Mucosa of stomach (tissue), 1 donor: ENCODE measurements around the gene NOXO1.
"Not testable (repeated sequence)": the region's sequence is repeated elsewhere in the genome, so short reads cannot be mapped to it uniquely, and the experiment has no call there.

ENCODE experiments used
- H3K27me3 ChIP-seq: one replicate; pipeline ENCODE4 v1.7.0; 2013; ENCODE audit warnings: mild to moderate bottlenecking, low read length; ENCODE audit not compliant: control insufficient read depth, insufficient read depth
- H3K36me3 ChIP-seq: one replicate; pipeline ENCODE4 v1.7.0; 2013; ENCODE audit warnings: low read length; ENCODE audit not compliant: control insufficient read depth, insufficient read depth
- H3K4me1 ChIP-seq: one replicate; pipeline ENCODE4 v1.7.0; 2013; ENCODE audit warnings: mild to moderate bottlenecking, low read length; ENCODE audit not compliant: control insufficient read depth, insufficient read depth
- H3K4me3 ChIP-seq: one replicate; pipeline ENCODE4 v1.7.0; 2013; ENCODE audit warnings: low read length
- H3K9ac ChIP-seq: one replicate; pipeline ENCODE4 v1.7.0; 2013; ENCODE audit warnings: mild to moderate bottlenecking, low read length, moderate library complexity
- H3K9me3 ChIP-seq: one replicate; pipeline ENCODE4 v1.7.0; 2013; ENCODE audit warnings: mild to moderate bottlenecking, low read length, moderate library complexity; ENCODE audit not compliant: control insufficient read depth
- donor health status: Pancreatic carcinoma.

Gene NOXO1

GRCh38 chr16:2022723-2023091, 41.4 kb upstream of the NOXO1 start:
- Histone ChIP-seq H3K4me1 (peaks cover 54% of the 10 kb centered on the region), H3K36me3 (no peaks in the 10 kb centered on the region), H3K9me3 (no peaks in the 10 kb centered on the region), H3K9ac (peak overlapping the region; percentile 62), H3K4me3 (no peak overlapping the region), H3K27me3 (peaks cover 22% of the 10 kb centered on the region)

DNA sequence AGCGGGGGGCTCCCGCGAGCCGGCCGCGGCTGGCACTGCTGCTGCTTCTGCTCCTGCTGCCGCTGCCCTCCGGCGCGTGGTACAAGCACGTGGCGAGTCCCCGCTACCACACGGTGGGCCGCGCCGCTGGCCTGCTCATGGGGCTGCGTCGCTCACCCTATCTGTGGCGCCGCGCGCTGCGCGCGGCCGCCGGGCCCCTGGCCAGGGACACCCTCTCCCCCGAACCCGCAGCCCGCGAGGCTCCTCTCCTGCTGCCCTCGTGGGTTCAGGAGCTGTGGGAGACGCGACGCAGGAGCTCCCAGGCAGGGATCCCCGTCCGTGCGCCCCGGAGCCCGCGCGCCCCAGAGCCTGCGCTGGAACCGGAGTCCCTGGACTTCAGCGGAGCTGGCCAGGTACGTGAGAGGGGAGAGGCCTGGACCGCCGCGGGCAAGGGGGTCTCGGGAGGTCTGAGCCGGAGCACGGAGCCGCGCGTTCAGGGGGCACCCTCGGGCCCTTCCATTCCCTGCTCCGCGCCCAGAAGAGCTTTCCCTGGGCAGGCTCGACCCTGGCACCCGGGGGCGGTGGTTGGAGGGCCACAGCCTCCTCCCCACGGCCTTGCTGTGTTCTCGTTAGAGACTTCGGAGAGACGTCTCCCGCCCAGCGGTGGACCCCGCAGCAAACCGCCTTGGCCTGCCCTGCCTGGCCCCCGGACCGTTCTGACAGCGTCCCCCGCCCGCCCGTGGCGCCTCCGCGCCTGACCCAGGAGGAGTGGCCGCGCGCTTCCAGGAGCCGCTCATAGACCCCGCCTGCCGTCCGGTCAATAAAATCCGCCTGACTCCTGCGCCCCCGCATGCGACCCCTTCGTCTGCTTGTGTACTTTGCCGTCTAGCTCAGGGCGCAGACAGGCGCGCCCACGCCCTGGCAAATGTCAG, 38.9 kb upstream of the NOXO1 start:
- no peaks in the 10 kb centered on the region for H3K36me3 ChIP-seq
- H3K4me3 ChIP-seq, result no peak overlapping the region
- peaks cover 22% of the 10 kb centered on the region for H3K27me3 ChIP-seq
- H3K9me3 ChIP-seq, result no peaks in the 10 kb centered on the region
- peaks cover 55% of the 10 kb centered on the region for H3K4me1 ChIP-seq
- no peak overlapping the region for H3K9ac ChIP-seq

- H3K36me3 ChIP-seq, result no peaks in the 10 kb centered on the region
- H3K9ac ChIP-seq, result no peak within 1 kb of the TSS
- peaks cover 60% of the 10 kb centered on the region for H3K4me1 ChIP-seq
- no peak within 1 kb of the TSS for H3K4me3 ChIP-seq
- H3K9me3 ChIP-seq, result no peaks in the 10 kb centered on the region
- peaks cover 22% of the 10 kb centered on the region for H3K27me3 ChIP-seq
These were observed 38.2 kb upstream of the NOXO1 start, which contains the start of gene NPW for GRCh38 chr16:2019518-2019920. Gene NPW, plus strand, starts transcription at chr16:2019785.

GRCh38 chr16:2016407-2016922, 35.2 kb upstream of the NOXO1 start:
- H3K4me1 ChIP-seq, result peaks cover 43% of the 10 kb centered on the region
- no peaks in the 10 kb centered on the region for H3K9me3 ChIP-seq
- H3K36me3 ChIP-seq, result no peaks in the 10 kb centered on the region
- no peak overlapping the region for H3K4me3 ChIP-seq
- no peak overlapping the region for H3K9ac ChIP-seq
- H3K27me3 ChIP-seq, result peaks cover 22% of the 10 kb centered on the region

DNA sequence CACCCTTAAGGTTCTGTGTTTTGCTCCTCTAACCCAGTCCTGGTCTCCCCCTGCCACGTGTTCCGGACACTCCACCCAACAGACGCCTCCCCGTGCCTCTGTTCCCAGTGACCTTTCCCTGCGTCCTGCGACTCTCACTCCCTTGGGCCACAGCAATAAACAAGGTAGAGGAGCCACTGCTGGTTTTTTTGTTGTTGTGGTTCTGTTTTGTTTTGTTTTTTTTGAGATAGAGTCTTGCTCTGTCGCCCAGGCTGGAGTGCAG, 34.6 kb upstream of the NOXO1 start:
- Histone ChIP-seq H3K9me3 (no peaks in the 10 kb centered on the region), H3K4me3 (no peak overlapping the region), H3K27me3 (peaks cover 22% of the 10 kb centered on the region), H3K36me3 (no peaks in the 10 kb centered on the region), H3K9ac (peak overlapping the region; percentile 62), H3K4me1 (peaks cover 42% of the 10 kb centered on the region)

GRCh38 chr16:2015117-2015946, 34.1 kb upstream of the NOXO1 start:
- peak overlapping the region; percentile 62 for H3K9ac ChIP-seq
- H3K4me3 ChIP-seq, result no peak overlapping the region
- no peaks in the 10 kb centered on the region for H3K9me3 ChIP-seq
- no peaks in the 10 kb centered on the region for H3K36me3 ChIP-seq
- peaks cover 17% of the 10 kb centered on the region for H3K27me3 ChIP-seq
- peaks cover 41% of the 10 kb centered on the region for H3K4me1 ChIP-seq

- H3K9me3 ChIP-seq, result no peaks in the 10 kb centered on the region
- no peak overlapping the region for H3K4me3 ChIP-seq
- H3K4me1 ChIP-seq, result peaks cover 35% of the 10 kb centered on the region
- no peaks in the 10 kb centered on the region for H3K36me3 ChIP-seq
- H3K27me3 ChIP-seq, result no peaks in the 10 kb centered on the region
- no peak overlapping the region for H3K9ac ChIP-seq
These were observed 32.3 kb upstream of the NOXO1 start for GRCh38 chr16:2013527-2013926.

GRCh38 chr16:2011726-2012125, 30.5 kb upstream of the NOXO1 start:
- not testable (repeated sequence) for H3K36me3 ChIP-seq, H3K9me3 ChIP-seq, H3K4me3 ChIP-seq, H3K9ac ChIP-seq, H3K27me3 ChIP-seq
- peaks cover 50% of the 10 kb centered on the region for H3K4me1 ChIP-seq

DNA sequence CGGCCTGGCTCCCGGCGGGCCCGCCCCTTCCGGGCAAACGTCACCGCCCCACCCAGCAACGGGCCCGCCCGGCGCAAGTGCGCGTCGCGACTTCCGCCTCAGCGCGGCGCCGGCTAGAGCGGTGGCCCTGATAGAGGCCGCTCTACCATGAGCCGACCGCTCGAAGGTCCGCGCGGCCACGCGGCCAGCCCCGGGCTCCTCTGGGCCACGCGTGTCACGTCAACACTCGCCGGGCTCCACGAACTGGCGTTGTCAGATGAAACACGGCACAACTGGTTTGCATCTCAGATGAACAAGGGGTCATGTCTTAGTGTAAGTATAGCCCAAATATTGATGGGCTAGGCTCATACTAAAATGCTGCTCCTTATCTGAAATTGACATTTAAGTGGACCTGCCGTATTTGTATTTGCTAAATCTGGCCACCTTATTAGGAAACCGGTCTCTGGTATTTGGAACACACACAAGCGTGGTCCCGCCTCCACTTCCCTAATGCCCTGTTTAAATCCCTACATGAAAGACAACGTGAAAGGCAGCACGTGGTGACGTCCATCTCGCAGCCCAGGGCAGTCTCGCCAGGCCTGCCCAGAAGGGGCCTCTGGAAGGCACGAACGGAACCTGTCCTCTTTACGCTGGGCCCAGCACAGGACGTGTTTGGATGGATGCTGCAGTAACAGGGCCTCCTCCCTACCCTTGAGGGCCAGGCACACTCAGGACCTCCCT, 28.7 kb upstream of the NOXO1 start, which contains the start of gene ZNF598:
Gene ZNF598 (minus strand): TSS at position 31 of the 720 bp plus-strand sequence.
- Histone ChIP-seq H3K27me3 (no peaks in the 10 kb centered on the region), H3K4me3 (peak within 1 kb of the TSS; percentile 89), H3K9ac (peak within 1 kb of the TSS; percentile 97), H3K36me3 (no peaks in the 10 kb centered on the region), H3K9me3 (no peaks in the 10 kb centered on the region), H3K4me1 (peaks cover 53% of the 10 kb centered on the region)

DNA sequence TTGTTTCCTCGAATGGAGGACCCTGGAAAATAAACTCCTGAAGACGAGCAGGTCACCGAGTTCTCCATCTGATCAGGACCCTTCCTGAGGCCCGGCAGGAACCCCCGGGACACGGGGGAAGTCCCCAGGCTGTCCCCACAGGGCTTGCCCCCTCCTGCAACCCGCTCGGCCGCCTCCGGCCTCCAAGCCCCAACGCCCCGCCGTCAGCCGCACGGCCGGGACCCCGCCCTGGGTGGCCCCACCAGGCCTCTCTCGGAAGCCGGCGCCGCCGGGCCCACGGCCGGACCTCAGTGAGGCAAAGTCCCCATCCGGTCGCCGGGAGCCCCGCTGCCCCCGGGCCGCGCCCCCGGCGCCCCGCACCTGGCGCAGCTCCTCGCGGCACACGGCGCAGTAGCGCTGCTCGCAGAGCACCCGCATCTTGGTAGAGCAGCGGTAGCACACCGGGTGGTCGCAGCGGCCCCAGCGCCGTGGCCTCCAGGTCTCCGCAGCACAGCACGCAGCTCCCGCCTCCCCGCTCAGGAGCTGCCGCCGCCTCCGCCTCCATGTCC, 28.0 kb upstream of the NOXO1 start:
- H3K4me3 ChIP-seq, result peak overlapping the region; percentile 89
- H3K9me3 ChIP-seq, result no peaks in the 10 kb centered on the region
- peak overlapping the region; percentile 97 for H3K9ac ChIP-seq
- no peaks in the 10 kb centered on the region for H3K27me3 ChIP-seq
- H3K4me1 ChIP-seq, result peaks cover 56% of the 10 kb centered on the region
- no peaks in the 10 kb centered on the region for H3K36me3 ChIP-seq

GRCh38 chr16:2008631-2009163, 27.4 kb upstream of the NOXO1 start:
- no peaks in the 10 kb centered on the region for H3K27me3 ChIP-seq
- peaks cover 61% of the 10 kb centered on the region for H3K4me1 ChIP-seq
- peak overlapping the region; percentile 97 for H3K9ac ChIP-seq
- H3K4me3 ChIP-seq, result peak overlapping the region; percentile 89
- no peaks in the 10 kb centered on the region for H3K36me3 ChIP-seq
- H3K9me3 ChIP-seq, result no peaks in the 10 kb centered on the region
